ENCODE results near the gene IL22RA1.
A peak's percentile ranks its signal among the peaks of the same experiment; 100 is the strongest.

Gene IL22RA1

GRCh38 chr1:24111996-24112779 lies 30.8 kb downstream of the IL22RA1 start, which contains the start of gene MYOM3:
TSS of gene MYOM3 (minus strand) at chr1:24112135. CDS start at chr1:24108636, 3,499 bp downstream.
- DNase-seq = peak; percentile 9 to 46

DNA sequence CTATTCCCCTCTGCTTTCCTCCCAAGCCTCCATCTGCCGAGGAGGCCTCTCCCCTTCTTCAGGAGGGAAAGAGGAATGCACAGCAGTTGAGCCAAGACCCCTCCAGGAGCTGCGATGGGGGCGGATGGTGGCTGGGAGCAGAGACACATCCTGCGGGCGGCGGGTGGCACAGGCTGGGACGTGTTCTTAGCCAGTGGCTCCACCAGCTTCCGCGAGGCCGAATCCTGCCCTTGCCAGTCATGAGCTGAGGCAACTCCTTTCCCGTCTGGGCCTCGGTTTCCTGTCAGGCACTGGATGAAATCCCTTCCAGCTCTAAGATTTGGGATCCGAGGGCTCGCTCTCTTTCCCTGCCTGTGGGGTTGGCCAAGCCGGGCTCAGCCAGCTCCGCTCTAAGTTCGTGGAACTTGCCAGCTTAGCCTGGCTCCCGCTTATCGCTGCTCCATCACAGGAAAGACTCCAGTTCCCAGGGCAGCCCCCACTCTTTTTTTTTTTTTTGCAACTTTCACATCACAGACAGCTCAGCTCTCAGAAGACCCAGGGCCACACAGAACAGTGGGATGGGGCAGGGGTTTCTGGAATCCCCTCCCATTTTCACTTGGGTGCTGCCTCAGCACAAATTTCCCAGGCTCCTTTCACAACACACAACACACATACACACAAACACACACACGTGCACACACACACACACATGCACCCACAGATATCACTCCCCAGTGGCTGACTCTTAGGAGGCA lies 31.5 kb downstream of the IL22RA1 start:
- no peak for DNase-seq

GRCh38 chr1:24110642-24111261 lies 32.2 kb downstream of the IL22RA1 start:
- no peak for DNase-seq

GRCh38 chr1:24109686-24110475 lies 33.1 kb downstream of the IL22RA1 start:
- DNase-seq = no peak

DNA sequence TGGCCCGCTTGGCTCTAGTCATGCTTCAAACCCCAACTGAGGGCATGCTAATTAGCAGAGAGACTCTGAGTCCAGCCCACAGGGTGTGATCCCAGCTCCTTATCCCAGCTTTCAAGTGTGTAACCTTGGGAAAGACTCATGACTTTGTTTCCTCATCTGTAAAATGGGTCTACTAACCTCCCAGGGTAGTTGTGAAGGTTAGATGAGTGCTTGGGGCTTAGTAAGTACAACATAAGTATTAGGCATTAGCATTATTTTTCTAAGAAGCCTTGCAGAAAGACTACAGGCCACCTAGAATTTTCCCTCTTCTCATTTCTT lies 33.8 kb downstream of the IL22RA1 start:
- DNase-seq = no peak

DNA sequence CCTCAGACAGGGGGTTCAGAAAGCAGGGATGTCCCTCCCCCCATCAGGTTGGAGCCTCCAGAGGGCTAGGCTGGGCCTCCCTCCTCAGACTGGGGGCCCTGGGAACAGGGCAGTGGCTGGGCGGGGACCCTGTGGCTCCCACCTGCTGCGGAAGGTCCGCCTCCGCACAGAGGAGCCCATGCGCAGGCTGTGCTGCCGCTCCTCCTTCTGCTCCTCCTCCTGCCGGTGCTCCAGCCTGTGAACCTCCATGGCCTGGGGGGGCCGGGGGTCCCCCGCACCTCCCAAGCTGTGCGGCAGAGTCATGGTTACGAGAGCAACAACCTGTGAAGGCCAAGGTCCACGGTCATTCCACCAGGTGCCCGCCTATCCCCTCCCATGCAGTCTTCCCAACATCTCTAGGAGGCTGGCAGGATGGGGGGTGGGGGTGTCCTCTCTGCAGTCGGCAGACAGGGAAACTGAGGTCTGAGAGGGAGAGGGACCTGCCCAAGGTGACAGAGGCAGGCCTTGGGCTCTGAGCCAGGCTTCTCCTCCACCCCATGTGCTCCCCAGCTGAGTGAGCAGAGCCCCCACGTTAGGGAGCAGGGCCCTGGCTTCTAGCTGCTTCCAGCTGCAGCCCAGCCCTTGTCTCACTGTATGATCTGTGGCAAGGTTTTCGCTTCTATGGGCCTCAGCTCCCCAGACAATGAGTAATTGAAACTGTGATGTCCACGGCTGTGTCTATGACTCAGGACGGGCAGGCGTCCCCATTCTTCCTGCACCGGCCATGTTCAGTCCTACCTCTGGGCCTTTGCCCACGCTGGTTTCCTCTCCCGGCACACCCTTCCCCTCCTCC lies 34.4 kb downstream of the IL22RA1 start:
- no peak for DNase-seq

DNA sequence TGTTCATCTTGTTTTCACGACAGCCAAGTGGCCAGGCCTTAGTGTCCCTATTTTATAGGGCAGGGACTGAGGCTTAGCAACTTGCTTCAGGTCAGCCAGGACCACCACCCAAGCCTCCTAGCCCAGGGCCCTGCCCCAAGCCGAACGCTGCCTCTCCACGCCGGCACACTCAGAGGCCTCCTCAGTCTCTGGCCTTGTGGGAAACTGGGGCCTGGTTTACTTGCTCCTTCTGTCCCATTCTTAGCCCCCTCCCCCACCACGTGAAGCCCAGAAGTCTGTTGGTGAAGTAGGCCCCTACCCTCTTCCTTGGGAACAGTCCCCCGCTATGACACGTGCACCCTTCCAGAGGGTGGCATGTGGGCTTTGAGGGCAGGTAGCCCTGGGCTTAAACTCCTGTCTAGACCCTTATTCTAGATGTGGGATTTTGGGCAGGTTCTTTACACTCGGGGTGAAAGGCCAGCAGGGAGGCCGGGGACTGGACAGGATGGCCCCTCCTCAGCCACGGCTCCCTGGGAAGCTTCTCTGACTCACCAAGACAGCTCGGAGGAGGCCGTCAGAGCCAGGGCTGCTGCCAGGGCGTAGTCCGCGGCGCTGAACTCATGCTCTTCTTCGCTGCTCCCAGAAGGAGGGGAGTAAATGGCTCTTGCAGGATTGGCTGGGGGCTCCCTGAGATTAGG lies 35.3 kb downstream of the IL22RA1 start:
- DNase-seq = no peak

DNA sequence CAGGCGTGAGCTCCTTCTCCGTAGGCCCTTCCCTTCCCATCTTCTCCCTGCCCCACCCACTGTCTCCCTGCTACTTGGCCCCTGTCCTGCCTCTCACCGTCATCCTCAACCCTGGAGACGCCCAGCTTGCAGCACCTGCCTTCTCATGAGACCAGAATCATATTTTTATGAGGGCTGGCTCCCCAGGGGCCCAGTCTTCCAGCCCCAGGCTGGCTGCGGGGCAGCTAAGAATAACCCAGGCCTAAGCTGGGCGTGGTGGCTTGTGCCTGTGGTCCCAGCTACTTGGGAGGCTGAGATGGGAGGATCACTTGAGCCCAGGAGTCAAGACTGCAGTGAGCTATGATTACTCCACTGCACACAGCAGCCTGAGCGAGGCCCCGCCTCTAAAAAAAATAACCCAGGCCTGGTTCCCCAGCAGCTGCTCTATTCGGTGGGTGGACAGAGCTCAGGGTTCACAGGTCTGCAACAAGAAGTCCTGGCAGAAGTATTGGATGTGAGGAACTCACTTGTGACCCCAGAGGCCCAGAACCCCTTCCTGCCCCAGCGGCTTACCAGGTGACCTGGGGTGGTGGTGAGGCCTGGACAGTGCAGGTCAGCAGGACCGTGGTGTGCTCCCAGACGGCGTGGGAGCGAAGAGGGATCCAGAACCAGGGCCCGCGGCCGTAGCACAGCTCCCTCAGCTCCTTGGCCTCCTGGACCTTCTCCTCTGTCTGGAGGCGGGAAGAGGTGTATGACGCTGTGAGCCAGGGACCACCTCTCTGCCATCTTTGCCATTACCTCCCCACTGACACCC lies 37.4 kb downstream of the IL22RA1 start:
- DNase-seq = no peak

DNA sequence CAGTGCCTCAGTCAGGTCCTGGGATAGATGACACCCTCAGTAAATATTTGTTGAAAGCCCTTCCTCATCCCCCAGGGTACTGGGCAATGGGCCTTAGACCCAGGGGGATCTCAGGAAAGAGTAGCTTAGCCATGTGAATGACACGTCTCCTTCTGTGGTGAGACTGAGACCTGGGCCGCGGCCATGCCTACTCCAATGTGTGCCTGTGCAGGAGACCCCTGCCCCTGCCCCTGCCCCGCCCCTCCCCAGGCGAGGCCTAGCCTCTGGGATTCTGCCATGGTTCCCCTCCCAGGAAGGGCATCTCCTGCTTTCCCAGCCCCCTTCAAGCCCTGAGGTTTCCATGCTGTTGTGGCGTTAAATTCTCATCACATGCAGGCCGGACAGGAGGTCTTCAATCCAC lies 38.1 kb downstream of the IL22RA1 start:
- DNase-seq = no peak

DNA sequence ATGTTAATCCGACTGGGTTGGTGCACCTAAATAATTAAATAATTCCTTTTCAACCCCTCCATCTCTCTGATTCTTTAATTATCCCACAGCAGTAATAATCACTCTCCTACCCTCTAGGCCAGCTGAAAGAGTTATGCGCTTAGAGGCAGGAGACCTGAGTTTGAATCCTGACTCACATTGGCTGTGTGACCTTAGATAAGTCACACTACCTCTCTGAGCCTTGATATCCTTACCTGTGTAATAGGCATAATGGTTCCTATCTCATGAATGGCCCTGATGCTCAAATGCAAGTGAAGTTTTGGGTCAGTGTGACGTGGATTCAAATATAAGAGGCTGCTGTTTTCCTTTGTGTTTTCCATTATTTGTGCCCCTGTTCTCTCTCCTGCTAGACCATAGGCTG lies 39.1 kb downstream of the IL22RA1 start:
- DNase-seq = no peak

DNA sequence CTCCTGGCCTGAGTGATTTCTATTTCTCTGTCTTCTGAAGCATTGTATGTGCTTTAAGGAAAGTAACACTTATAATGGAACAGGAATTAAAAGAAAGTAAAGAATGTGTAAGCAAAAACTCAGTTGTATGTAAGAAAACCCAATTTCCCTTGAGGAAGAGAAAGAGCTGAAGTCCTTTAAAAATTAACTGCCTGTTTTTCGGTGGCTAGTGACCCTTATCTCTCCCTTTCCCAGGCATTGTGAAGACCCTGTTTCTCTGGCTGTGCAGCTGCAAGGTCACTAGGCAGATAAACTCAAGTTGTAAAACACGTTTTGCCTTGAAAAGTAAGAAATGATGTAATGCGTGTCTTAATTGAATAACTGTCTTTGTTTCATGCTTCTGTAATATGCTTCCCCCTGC lies 39.5 kb downstream of the IL22RA1 start:
- DNase-seq = no peak

DNA sequence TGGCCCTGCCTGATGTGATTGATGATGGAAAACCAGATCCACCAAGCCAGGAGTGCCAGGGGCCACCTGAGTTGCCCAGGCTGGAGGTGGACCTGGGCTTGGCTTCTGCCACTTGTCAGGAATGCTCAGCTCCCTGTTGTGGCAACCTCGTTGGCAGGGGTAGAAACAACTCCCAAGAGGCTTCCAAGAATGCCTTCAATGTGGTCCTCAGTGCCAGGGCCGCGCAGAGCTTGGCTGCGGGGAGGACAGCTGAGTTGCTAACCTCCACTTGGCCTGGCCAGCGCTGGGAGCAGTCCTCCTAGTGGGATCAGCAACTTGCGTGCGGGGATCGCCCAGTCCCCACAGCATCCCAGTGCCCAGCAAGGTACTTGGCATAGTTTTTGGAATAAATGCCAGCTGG lies 40.0 kb downstream of the IL22RA1 start:
- DNase-seq = no peak

DNA sequence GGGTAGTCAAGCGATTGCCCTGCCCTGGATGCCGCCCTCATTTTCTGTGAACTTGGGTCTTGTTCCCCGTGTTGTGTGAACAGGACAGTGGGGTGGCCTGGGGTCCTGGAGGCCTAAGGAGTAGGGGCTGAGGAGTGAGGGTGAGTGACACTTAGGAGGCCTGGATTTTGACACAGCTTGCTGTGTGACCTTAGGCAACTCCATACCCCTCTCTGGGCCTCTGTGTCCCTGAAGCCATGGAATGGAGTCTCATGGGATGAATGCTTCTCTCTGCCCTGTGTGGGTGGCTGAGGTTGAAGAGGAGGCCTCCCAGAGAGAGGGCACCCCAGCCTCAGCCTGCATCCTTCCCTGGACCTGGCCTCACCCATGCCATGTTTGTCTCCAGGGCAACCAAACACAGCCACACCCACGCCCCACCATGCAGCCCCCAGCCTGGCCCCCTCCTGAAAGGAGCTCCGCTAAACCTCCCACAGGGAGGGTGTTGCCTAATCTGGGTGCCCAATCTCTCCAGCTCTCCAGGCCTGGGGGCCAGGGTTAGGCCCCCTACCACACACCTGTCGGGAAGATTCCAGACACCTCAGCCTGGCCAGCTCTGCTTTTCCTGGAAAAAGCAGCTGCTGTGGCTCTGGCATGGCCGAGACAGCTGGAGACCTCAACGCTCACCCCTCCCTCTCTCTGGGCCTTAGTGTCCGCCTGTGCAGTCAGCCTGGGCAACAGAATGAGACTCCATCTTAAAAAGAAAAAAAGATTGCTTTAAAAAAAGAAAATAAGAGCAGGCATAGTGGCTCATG lies 40.9 kb downstream of the IL22RA1 start:
- no peak for DNase-seq

DNA sequence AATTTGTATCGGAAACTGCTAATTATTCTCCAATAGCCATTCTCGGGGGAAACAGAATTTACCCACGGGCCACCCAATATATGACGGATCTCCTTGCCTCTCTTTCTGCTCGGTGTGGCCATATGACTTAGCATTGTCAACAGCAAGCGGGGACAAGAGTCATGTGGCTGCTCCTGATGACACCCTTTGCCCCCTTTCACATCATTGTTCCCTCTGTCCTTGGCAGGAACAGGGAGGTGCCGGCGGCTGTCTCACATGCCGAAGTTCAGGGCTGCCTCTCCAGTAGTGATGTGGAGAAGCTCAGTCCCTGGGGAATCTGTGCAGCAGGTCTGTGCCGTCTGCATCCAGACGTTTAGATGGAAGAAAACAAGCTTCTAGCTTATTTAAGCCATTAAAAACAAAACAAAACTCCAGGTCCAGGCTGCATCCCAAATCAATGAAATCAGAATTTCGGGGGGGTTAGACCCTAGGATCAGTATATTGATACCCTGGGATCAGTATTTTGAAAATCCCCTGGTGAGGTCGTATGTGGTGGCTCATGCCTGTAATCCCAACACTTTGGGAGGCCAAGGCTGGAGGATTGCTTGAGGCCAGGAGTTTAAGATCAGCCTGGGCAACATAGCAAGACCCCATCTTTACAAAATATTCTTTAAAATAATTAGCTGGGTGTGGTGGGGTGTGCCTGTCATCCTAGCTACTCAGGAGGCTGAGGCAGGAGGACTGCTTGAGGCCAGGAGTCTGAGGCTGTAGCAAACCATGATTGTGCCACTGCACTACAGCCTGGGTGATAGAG lies 41.8 kb downstream of the IL22RA1 start:
- no peak for DNase-seq

DNA sequence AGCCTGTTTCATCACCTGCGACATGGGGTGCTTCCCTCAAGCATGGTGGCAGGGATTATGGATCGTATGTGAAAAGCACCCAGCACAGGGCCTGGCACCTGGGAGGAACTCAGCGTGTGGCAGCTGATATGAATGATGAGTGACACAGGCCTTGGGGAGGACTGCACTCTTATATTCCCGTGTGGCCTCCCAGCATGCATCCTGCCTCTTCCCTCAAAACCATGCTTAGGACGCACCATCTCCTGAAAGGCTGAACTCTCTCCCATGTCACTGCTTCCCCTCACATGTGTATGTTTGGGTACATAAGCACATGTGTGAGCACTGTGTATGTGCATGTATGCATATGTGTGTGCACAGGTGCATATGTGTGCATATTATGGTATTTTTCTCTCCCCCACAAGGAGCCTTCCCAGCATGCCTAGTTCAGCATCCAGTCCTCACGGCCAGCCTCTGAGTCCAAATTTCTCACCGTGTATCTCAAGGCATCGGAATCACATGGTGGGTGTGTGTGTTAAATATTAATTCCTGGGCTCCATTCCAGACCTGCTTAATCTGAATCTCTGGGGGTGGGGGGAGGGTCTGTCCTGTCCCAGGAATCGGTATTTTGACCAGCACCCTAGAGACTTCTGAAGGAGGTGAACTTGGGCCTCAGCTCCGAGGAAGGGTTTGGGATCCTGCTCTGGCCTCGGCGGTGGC lies 43.8 kb downstream of the IL22RA1 start:
- no peak for DNase-seq

- no peak for DNase-seq
These were observed 44.8 kb downstream of the IL22RA1 start for GRCh38 chr1:24098102-24098501.

GRCh38 chr1:24097663-24098062 lies 45.3 kb downstream of the IL22RA1 start:
- no peak for DNase-seq

DNA sequence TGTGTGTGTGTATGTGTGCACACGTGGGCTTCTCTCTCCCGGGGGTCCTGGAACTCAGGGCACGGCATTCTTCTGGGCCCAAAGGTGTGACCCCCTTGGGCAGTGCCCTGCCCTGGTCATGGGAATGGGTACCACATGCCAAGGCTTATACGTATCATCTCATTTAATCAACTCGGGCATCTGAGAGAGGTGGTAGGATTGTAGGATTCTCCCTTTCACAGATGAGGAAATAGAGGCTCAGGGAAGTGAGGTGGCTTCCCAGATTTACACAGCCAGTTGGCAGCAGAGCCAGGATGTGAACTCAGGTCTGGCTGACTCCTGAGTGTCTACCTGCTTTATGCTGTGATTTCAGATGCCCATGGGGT lies 46.2 kb downstream of the IL22RA1 start:
- no peak for DNase-seq

All from NCI-H2081 (cell line).